Measurements from ENCODE around the gene LTO1.
A peak's percentile ranks its signal among the peaks of the same experiment; 100 is the strongest.

The LTO1 gene

GRCh38 chr11:69662806-69663205 is 12.3 kb downstream of the LTO1 start:
- FAIRE-seq: no peak
- no peak for TF ChIP-seq POLR2A (IDR thresholded peaks at IDR 0.05; ENCODE audit: low read depth, low read length)

GRCh38 chr11:69662021-69662698 is 13.0 kb downstream of the LTO1 start:
- no peak for TF ChIP-seq POLR2A (IDR thresholded peaks at IDR 0.05; ENCODE audit: low read depth, low read length)
- FAIRE-seq (no peak), DNase-seq (ENCODE audit: insufficient read length, low spot score) (no peak)

More at GRCh38 chr11:69662806-69663205, 12.3 kb downstream of the LTO1 start:
- DNase-seq (ENCODE audit: insufficient read length, low spot score): no peak

- FAIRE-seq (no peak), DNase-seq (ENCODE audit: insufficient read length, low spot score) (no peak)
- no peak for TF ChIP-seq POLR2A (IDR thresholded peaks at IDR 0.05; ENCODE audit: low read depth, low read length)
These were observed 13.8 kb downstream of the LTO1 start for GRCh38 chr11:69661413-69661715.

- DNase-seq (ENCODE audit: insufficient read length, low spot score): no peak
- no peak for FAIRE-seq
- TF ChIP-seq POLR2A (IDR thresholded peaks at IDR 0.05; ENCODE audit: low read depth, low read length): no peak
These were observed 15.1 kb downstream of the LTO1 start for GRCh38 chr11:69660001-69660500.

GRCh38 chr11:69659591-69659990 is 15.6 kb downstream of the LTO1 start:
- DNase-seq (ENCODE audit: insufficient read length, low spot score): no peak
- no peak for FAIRE-seq
- TF ChIP-seq POLR2A (IDR thresholded peaks at IDR 0.05; ENCODE audit: low read depth, low read length): no peak

- TF ChIP-seq POLR2A (IDR thresholded peaks at IDR 0.05; ENCODE audit: low read depth, low read length): no peak
- no peak for DNase-seq (ENCODE audit: insufficient read length, low spot score)
- no peak for FAIRE-seq
These were observed 16.3 kb downstream of the LTO1 start for GRCh38 chr11:69658626-69659450.

- DNase-seq (ENCODE audit: insufficient read length, low spot score): no peak
- no peak for TF ChIP-seq POLR2A (IDR thresholded peaks at IDR 0.05; ENCODE audit: low read depth, low read length)
- no peak for FAIRE-seq
These were observed 17.1 kb downstream of the LTO1 start for GRCh38 chr11:69657911-69658625.

- DNase-seq (ENCODE audit: insufficient read length, low spot score): no peak
- no peak for TF ChIP-seq POLR2A (IDR thresholded peaks at IDR 0.05; ENCODE audit: low read depth, low read length)
- no peak for FAIRE-seq
These were observed 17.7 kb downstream of the LTO1 start for GRCh38 chr11:69657456-69657910.

GRCh38 chr11:69656536-69657455 is 18.4 kb downstream of the LTO1 start:
- TF ChIP-seq POLR2A (IDR thresholded peaks at IDR 0.05; ENCODE audit: low read depth, low read length): no peak
- DNase-seq (ENCODE audit: insufficient read length, low spot score) (no peak), FAIRE-seq (no peak)

GRCh38 chr11:69655479-69656428 is 19.4 kb downstream of the LTO1 start:
- TF ChIP-seq POLR2A (IDR thresholded peaks at IDR 0.05; ENCODE audit: low read depth, low read length): no peak
- FAIRE-seq (no peak), DNase-seq (ENCODE audit: insufficient read length, low spot score) (no peak)

GRCh38 chr11:69654660-69655478 is 20.3 kb downstream of the LTO1 start:
- TF ChIP-seq POLR2A (IDR thresholded peaks at IDR 0.05; ENCODE audit: low read depth, low read length): 0 out of 2 replicates have a peak, but pooled peaks have one; percentile 9
- DNase-seq (ENCODE audit: insufficient read length, low spot score) (peak; percentile 79), FAIRE-seq (no peak)

All from H54 (cell line).